Mucosa of descending colon (tissue), 3 donors: ENCODE results near the gene CSNK1G1. TPM values are rescaled to one million over a fixed set of nuclear protein-coding genes. Genes with fewer than 3 reads are reported as not detected.
A peak's percentile ranks its signal among the peaks of the same experiment; 100 is the strongest.
"Not testable (repeated sequence)": the region's sequence is repeated elsewhere in the genome, so short reads cannot be mapped to it uniquely, and the experiment has no call there.

Experiments used
- ATAC-seq: fragments of 200-7000 bp; cut with Tn5 transposase; one replicate; pipeline ENCODE4 v1.9.1; 2020; ENCODE audit warnings: mild to moderate bottlenecking, moderate library complexity
- DNase-seq, 3 donors: peaks; one replicate each; pipeline ENCODE4 v3.0.0-alpha.2; 2020
- H3K36me3 ChIP-seq: fragments of 200-600 bp; one replicate; pipeline ENCODE4 v1.8.0; 2021; ENCODE audit warnings: low read depth, mild to moderate bottlenecking
- H3K4me1 ChIP-seq: fragments of 200-600 bp; one replicate; pipeline ENCODE4 v1.8.0; 2021; ENCODE audit warnings: low read depth, mild to moderate bottlenecking
- H3K4me3 ChIP-seq: fragments of 200-600 bp; one replicate; pipeline ENCODE4 v1.8.0; 2021; ENCODE audit warnings: mild to moderate bottlenecking
- H3K9me3 ChIP-seq: fragments of 200-600 bp; one replicate; pipeline ENCODE4 v1.8.0; 2021; ENCODE audit warnings: mild to moderate bottlenecking
- CTCF ChIP-seq: fragments of 200-600 bp; IDR thresholded peaks from one replicate; pipeline ENCODE4 v1.8.0; 2022; ENCODE audit warnings: antibody characterized with exemption, mild to moderate bottlenecking
- intact Hi-C, 2 donors: fragments of 100-400 bp; cut with DNase I in 1 of 2; cut with micrococcal nuclease in 1 of 2; formaldehyde crosslinking; loops; one replicate each; pipeline versions ENCODE4 v1.11.0 to v1.11.1; 2022; cut with DNase I, micrococcal nuclease
- long read RNA-seq, 2 donors: library from polyadenylated mRNA; unstranded; transcript quantifications; one replicate each; pipeline ENCODE4 v2.0.0, GENCODE V29; 2019 to 2021
- total RNA-seq, 3 donors: library from RNA; stranded (reverse); fragmentation: NEBNext Ultra II Directional in 2 of 3; extraction: Animal tissue kit (Norgen Biotek cat#: 25700) in 2 of 3; gene quantifications; one replicate each; pipeline versions ENCODE4 v1.2.1 to v1.2.4, GENCODE V29; 2021 to 2023
- donor health status: DM: no; HTN: no; CAD: no; lungs with moderate emphysema.
- donor health status: DM: no; HTN: no; CAD: no.
- donor health status: DM: no; HTN: yes; CAD: no.

CSNK1G1 gene
- 10 to 100 TPM; 19.1 to 22.3 (median 22.3) TPM for total RNA-seq
- long read RNA-seq, donor 1, partial matches to known transcripts = 0 of 3 reads
- long read RNA-seq, donor 1, other reads (novel, unspliced or antisense) = 3 of 3 reads
- long read RNA-seq, donor 2, full-length matches to known transcripts = 4 of 6 reads
- long read RNA-seq, donor 2, partial matches to known transcripts = 1 of 6 reads
- long read RNA-seq, donor 2, other reads (novel, unspliced or antisense) = 1 of 6 reads

GRCh38 chr15:64355944-64356709, at the start of gene CSNK1G1:
Gene CSNK1G1 (minus strand): TSS chr15:64356173. CDS start chr15:64300499, 55,674 bp downstream.
- peak within 1 kb of the TSS; percentile 30 for H3K4me3 ChIP-seq
- no peaks in the 10 kb centered on the region for H3K9me3 ChIP-seq
- no peak for TF ChIP-seq CTCF
- intact Hi-C loops = no loop called here
- DNase-seq = peak; percentile 93 to 95 (median 95)
- peaks cover 4% of the 10 kb centered on the region for H3K4me1 ChIP-seq
- peak; percentile 99 for ATAC-seq
- no peaks in the 10 kb centered on the region for H3K36me3 ChIP-seq

GRCh38 chr15:64400583-64400982, 44.6 kb upstream of the CSNK1G1 start:
- Histone ChIP-seq H3K36me3 (peaks cover 14% of the 10 kb centered on the region), H3K4me1 (no peaks in the 10 kb centered on the region), H3K4me3 (no peak overlapping the region), H3K9me3 (no peaks in the 10 kb centered on the region)
- ATAC-seq (no peak), DNase-seq (no peak)
- no peak for TF ChIP-seq CTCF
- intact Hi-C loops = no loop called here

- H3K4me1 ChIP-seq = no peaks in the 10 kb centered on the region
- no peak overlapping the region for H3K4me3 ChIP-seq
- H3K36me3 ChIP-seq = peaks cover 14% of the 10 kb centered on the region
- DNase-seq (no peak), ATAC-seq (no peak)
- intact Hi-C loops = no loop called here
- H3K9me3 ChIP-seq = no peaks in the 10 kb centered on the region
- no peak for TF ChIP-seq CTCF
Measured at GRCh38 chr15:64398575-64398974, 42.6 kb upstream of the CSNK1G1 start.

- intact Hi-C loops = no loop called here
- DNase-seq (no peak), ATAC-seq (no peak)
- Histone ChIP-seq H3K9me3 (no peaks in the 10 kb centered on the region), H3K4me3 (no peak overlapping the region), H3K4me1 (no peaks in the 10 kb centered on the region), H3K36me3 (peaks cover 14% of the 10 kb centered on the region)
- TF ChIP-seq CTCF = no peak
Measured at GRCh38 chr15:64396789-64397188, 40.8 kb upstream of the CSNK1G1 start.

GRCh38 chr15:64392471-64392870, 36.5 kb upstream of the CSNK1G1 start:
- H3K9me3 ChIP-seq, DNase-seq, H3K4me3 ChIP-seq, intact Hi-C loops, ATAC-seq, H3K36me3 ChIP-seq, H3K4me1 ChIP-seq: not testable (repeated sequence)

- intact Hi-C loops = no loop called here
Measured at GRCh38 chr15:64389036-64389435, 33.1 kb upstream of the CSNK1G1 start.

More at GRCh38 chr15:64389036-64389435, 33.1 kb upstream of the CSNK1G1 start:
- no peak for TF ChIP-seq CTCF
- ATAC-seq (no peak), DNase-seq (no peak)
- H3K36me3 ChIP-seq = no peaks in the 10 kb centered on the region
- no peaks in the 10 kb centered on the region for H3K9me3 ChIP-seq
- no peak overlapping the region for H3K4me3 ChIP-seq
- H3K4me1 ChIP-seq = peaks cover 7% of the 10 kb centered on the region
